ENCODE data around the gene TCF21.

- TF ChIP-seq CTCF (IDR thresholded peaks at IDR 0.05) (no peak), JUND (IDR thresholded peaks at IDR 0.05) (no peak), ZBTB33 (IDR thresholded peaks at IDR 0.05; ENCODE audit: borderline replicate concordance, low read depth) (no peak), USF2 (IDR thresholded peaks at IDR 0.05; ENCODE audit: borderline replicate concordance, low read depth, low read length) (no peak), ELF1 (IDR thresholded peaks at IDR 0.05) (no peak), EZH2phosphoT487 (IDR thresholded peaks at IDR 0.05; ENCODE audit: borderline replicate concordance, low read depth) (no peak), SIN3A (IDR thresholded peaks at IDR 0.05; ENCODE audit: borderline replicate concordance, low read depth, low read length) (no peak), TCF12 (IDR thresholded peaks at IDR 0.05) (no peak), TAF1 (IDR thresholded peaks at IDR 0.05; ENCODE audit: borderline replicate concordance, low read depth, low read length) (no peak), PBX3 (IDR thresholded peaks at IDR 0.05) (no peak), REST (IDR thresholded peaks at IDR 0.05; ENCODE audit: low read depth, low read length) (no peak), MAX (IDR thresholded peaks at IDR 0.05; ENCODE audit: low read depth) (no peak), POLR2AphosphoS5 (IDR thresholded peaks at IDR 0.05; ENCODE audit: low read depth, low read length) (no peak), NRF1 (IDR thresholded peaks at IDR 0.05; ENCODE audit: low read depth, low read length) (no peak)
Measured at GRCh38 chr6:133938533-133938932, 49.6 kb downstream of the TCF21 start.

Data from SK-N-SH (cell line).